Endothelial cell (in vitro differentiated cells): ENCODE results near the gene ZNF570. TPM values are rescaled to one million over a fixed set of nuclear protein-coding genes. Genes with fewer than 3 reads are reported as not detected.

Source experiments
- DNase-seq: peaks from one replicate; pipeline ENCODE4 v3.0.0; 2021; ENCODE audit warnings: low spot score
- H3K27ac Mint-ChIP-seq: one replicate; pipeline ENCODE4 v1.8.0; 2021; ENCODE audit warnings: mixed read lengths, inconsistent platforms; ENCODE audit not compliant: unreplicated experiment
- H3K27me3 Mint-ChIP-seq: one replicate; pipeline ENCODE4 v1.8.0; 2021; ENCODE audit warnings: mild to moderate bottlenecking, moderate library complexity, mixed read lengths, inconsistent platforms; ENCODE audit not compliant: unreplicated experiment
- H3K36me3 Mint-ChIP-seq: one replicate; pipeline ENCODE4 v1.8.0; 2021; ENCODE audit warnings: mild to moderate bottlenecking, low read depth, mixed read lengths, inconsistent platforms; ENCODE audit not compliant: unreplicated experiment
- H3K4me1 Mint-ChIP-seq: one replicate; pipeline ENCODE4 v1.8.0; 2021; ENCODE audit warnings: mild to moderate bottlenecking, mixed read lengths, inconsistent platforms; ENCODE audit not compliant: unreplicated experiment
- H3K4me3 Mint-ChIP-seq: one replicate; pipeline ENCODE4 v1.8.0; 2021; ENCODE audit warnings: mild to moderate bottlenecking, mixed read lengths, inconsistent platforms; ENCODE audit not compliant: unreplicated experiment
- H3K9me3 Mint-ChIP-seq: one replicate; pipeline ENCODE4 v1.8.0; 2021; ENCODE audit warnings: mixed read lengths, inconsistent platforms; ENCODE audit not compliant: unreplicated experiment
- CTCF ChIP-seq: fragments of 200-600 bp; sonication (generic); IDR thresholded peaks from one replicate; pipeline ENCODE4 v1.5.0; 2021; ENCODE audit warnings: antibody characterized with exemption; ENCODE audit not compliant: unreplicated experiment
- total RNA-seq: library from RNA; stranded (reverse); fragmentation: NEBNext Ultra II Directional; extraction: Animal tissue kit (Norgen Biotek cat#: 25700); gene quantifications from one replicate; pipeline ENCODE4 v1.2.1, GENCODE V29; 2021; ENCODE audit not compliant: unreplicated experiment

ZNF570 gene
- total RNA-seq, 1 donor from 2014 or later = 9.5 TPM

- DNase-seq = no peak
- Mint-ChIP-seq H3K4me1 (no peaks in the 10 kb centered on the region), H3K27me3 (no peaks in the 10 kb centered on the region), H3K36me3 (peaks cover 25% of the 10 kb centered on the region), H3K9me3 (no peaks in the 10 kb centered on the region), H3K27ac (no peak overlapping the region), H3K4me3 (no peak overlapping the region)
- TF ChIP-seq CTCF = no peak
Measured at GRCh38 chr19:37505958-37506386, 36.8 kb downstream of the ZNF570 start.

GRCh38 chr19:37506387-37507166 is 37.4 kb downstream of the ZNF570 start, which contains the start of gene ZNF793:
ZNF793 (plus strand) TSS chr19:37506939; CDS start chr19:37523440, 16,501 bp downstream.
- DNase-seq = peak; percentile 86
- H3K4me1 Mint-ChIP-seq = no peaks in the 10 kb centered on the region
- no peaks in the 10 kb centered on the region for H3K27me3 Mint-ChIP-seq
- H3K4me3 Mint-ChIP-seq = no peak within 1 kb of the TSS
- H3K9me3 Mint-ChIP-seq = no peaks in the 10 kb centered on the region
- no peak for TF ChIP-seq CTCF
- H3K36me3 Mint-ChIP-seq = peaks cover 29% of the 10 kb centered on the region
- H3K27ac Mint-ChIP-seq = no peak within 1 kb of the TSS

GRCh38 chr19:37507167-37507464 is 38.0 kb downstream of the ZNF570 start:
- no peak for TF ChIP-seq CTCF
- Mint-ChIP-seq H3K9me3 (no peaks in the 10 kb centered on the region), H3K4me3 (no peak overlapping the region), H3K27me3 (no peaks in the 10 kb centered on the region), H3K4me1 (no peaks in the 10 kb centered on the region), H3K36me3 (peaks cover 29% of the 10 kb centered on the region), H3K27ac (no peak overlapping the region)
- DNase-seq = no peak

GRCh38 chr19:37511186-37511585 is 42.0 kb downstream of the ZNF570 start:
- no peak for DNase-seq
- H3K36me3 Mint-ChIP-seq = peaks cover 45% of the 10 kb centered on the region
- H3K4me3 Mint-ChIP-seq = no peak overlapping the region
- no peaks in the 10 kb centered on the region for H3K9me3 Mint-ChIP-seq
- no peak for TF ChIP-seq CTCF
- no peaks in the 10 kb centered on the region for H3K27me3 Mint-ChIP-seq
- no peak overlapping the region for H3K27ac Mint-ChIP-seq
- no peaks in the 10 kb centered on the region for H3K4me1 Mint-ChIP-seq

- H3K36me3 Mint-ChIP-seq = peaks cover 48% of the 10 kb centered on the region
- no peak overlapping the region for H3K27ac Mint-ChIP-seq
- DNase-seq = no peak
- H3K4me3 Mint-ChIP-seq = no peak overlapping the region
- no peaks in the 10 kb centered on the region for H3K9me3 Mint-ChIP-seq
- no peak for TF ChIP-seq CTCF
- H3K27me3 Mint-ChIP-seq = no peaks in the 10 kb centered on the region
- no peaks in the 10 kb centered on the region for H3K4me1 Mint-ChIP-seq
Measured at GRCh38 chr19:37511821-37512220, 42.7 kb downstream of the ZNF570 start.
